Fibroblast of the conjunctiva (primary cell): ENCODE results near the gene GJB3.
"Not testable (repeated sequence)": the region's sequence is repeated elsewhere in the genome, so short reads cannot be mapped to it uniquely, and the experiment has no call there.

Experiments
- DNase-seq: peaks from one replicate; pipeline ENCODE4 v3.0.0-alpha.2; 2010; ENCODE audit warnings: low read depth

GJB3 gene

DNA sequence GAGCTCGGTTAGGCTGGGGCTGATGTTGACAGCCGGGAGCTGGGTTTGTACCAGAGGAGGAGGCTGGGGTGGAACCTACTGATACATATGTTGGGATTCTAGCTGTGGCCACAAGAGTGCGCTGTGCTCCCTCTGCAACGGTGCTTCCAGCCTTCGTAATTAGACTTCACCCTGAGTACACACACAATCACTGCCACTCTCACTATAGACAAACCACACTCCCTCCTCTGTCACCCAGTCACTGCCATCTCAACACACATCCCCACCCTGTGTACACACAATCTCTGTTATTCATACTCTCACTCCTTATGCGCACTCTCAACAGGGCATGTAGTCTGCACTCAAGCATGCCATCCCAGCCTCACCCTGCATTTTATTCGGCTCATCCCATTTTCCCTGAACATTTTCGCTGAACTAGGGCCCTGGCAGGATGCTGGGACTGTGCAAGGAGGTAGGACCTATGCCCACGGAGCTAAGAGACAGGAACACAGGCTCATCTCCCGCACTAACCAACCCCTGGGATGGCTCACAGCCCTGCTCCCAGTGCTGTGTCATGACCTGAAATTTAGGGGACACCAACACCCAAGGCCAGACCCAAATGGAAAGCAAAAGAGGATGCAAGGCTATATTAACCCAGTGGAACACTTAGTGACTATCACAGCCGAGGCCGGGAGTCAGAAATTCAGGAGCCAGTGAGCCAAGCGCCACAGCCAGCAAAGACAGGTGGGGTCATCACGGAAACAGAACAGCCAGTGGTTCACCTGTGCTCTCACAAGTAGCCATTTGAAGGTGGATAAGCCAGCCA, 5.7 kb downstream of the GJB3 start:
- DNase-seq, result peak; percentile 56

- no peak for DNase-seq
These were observed 6.7 kb downstream of the GJB3 start for GRCh38 chr1:34787461-34788420.

- DNase-seq, result no peak
These were observed 10.0 kb downstream of the GJB3 start for GRCh38 chr1:34790985-34791384.

- DNase-seq, result no peak
These were observed 11.4 kb downstream of the GJB3 start for GRCh38 chr1:34792424-34792823.

DNA sequence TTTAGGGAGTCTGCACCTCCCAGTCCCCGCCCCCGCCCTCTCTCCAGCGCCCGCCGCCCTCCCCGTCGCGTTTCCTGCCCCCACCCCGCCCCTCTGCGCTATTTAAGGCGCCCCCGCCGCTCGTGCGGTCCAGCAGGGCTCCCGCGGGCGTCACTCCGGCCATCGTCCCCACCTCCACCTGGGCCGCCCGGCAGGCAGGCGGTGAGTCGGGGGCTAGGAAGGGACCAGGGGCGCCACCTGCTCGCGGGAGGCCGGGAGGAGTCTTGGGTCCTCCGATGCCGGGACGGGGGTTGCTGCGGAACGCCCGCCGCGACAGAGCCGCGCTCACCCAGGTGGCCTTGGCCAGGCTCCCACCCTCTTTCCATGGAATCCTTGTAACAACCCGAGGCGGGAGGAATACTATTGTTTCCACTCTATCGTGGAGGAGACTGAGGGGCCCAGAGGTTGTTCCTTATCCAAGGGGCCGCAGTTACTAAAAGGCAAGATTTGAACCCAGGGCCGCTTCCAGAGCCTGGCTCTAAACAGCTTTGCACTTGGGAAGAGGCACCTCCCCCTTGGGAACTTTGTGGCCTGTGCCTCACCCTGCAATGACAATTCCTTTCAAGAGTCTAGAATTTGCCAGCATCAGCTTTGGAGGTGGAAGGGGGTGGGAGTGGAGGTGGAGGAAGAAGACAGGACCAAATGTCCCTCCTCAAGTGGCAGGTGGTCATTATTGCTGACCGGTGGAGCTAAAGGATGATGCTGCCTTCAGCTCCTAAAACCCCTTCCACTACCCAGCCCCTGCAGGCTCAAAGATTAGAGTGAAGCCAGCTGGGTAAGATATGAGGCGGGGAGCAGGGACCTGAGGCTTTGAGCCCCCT, 12.1 kb downstream of the GJB3 start, which contains the start of gene GJA4:
Gene GJA4, plus strand, starts transcription at position 132 of the 860 bp plus-strand sequence. CDS start 1,215 bp downstream, outside the sequence.
- no peak for DNase-seq

- DNase-seq, result no peak
These were observed 13.2 kb downstream of the GJB3 start for GRCh38 chr1:34794001-34794789.

DNA sequence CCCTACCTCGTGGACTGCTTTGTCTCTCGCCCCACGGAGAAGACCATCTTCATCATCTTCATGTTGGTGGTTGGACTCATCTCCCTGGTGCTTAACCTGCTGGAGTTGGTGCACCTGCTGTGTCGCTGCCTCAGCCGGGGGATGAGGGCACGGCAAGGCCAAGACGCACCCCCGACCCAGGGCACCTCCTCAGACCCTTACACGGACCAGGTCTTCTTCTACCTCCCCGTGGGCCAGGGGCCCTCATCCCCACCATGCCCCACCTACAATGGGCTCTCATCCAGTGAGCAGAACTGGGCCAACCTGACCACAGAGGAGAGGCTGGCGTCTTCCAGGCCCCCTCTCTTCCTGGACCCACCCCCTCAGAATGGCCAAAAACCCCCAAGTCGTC, 13.8 kb downstream of the GJB3 start:
- DNase-seq, result no peak

- DNase-seq, result no peak
These were observed 14.9 kb downstream of the GJB3 start for GRCh38 chr1:34795916-34796315.

DNA sequence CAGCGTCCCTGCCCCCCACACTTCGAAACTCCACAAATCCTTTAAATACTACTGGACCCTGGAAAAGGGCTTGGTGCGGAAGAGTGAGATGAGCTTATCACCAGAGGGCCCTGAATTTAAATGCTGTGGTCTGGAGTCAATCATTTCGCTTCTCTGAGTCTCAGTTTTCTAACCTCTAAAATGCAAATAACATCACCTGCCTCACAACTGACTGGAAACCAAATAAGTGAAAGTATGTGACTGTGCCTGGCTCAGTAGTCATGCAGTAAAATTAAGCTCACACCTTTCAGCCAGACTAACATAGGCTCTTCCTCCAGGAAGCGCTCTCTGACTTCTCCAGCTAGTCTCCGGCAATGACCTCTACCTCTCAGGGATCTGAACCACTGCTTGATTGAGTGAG, 16.0 kb downstream of the GJB3 start:
- DNase-seq, result no peak

DNA sequence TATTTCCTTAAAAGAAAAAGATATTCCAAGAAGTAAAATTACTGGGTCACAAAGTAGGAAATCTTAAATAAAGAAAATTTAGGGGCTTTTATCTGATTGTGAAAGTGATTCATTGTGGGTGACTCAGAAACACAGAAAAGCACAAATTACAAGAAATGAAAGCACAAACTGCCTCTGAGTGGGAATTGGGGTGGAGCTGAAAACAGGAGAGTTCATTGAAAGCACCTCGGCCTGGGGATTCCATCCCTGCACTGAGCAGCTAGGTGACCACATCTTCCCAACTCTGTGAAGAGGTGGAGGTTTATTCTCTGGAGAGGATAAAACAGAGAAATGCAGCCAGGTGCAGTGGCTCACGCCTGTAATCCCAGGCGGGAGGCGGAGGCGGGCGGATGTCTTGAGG, 19.2 kb downstream of the GJB3 start:
- DNase-seq, result no peak

DNA sequence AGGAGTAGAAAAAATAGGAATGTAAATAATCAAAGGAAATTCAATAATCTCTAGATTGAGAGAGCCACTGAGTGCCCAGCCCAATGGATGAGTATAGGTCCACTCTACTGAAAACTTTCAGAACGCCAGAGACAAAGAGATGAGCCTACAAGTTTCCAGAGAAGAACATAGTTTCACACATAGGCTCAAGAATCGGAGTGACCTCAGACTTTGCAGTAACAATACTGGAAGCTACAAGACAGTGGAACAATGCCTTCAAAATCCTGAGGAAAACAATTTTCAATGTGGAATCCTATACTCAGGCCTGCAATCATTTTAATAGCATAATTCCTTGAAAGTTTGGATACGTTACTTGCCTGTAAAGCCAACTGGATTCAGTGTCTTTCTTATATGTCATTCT, 22.8 kb downstream of the GJB3 start:
- no peak for DNase-seq

- no peak for DNase-seq
These were observed 25.4 kb downstream of the GJB3 start for GRCh38 chr1:34806396-34806795.

DNA sequence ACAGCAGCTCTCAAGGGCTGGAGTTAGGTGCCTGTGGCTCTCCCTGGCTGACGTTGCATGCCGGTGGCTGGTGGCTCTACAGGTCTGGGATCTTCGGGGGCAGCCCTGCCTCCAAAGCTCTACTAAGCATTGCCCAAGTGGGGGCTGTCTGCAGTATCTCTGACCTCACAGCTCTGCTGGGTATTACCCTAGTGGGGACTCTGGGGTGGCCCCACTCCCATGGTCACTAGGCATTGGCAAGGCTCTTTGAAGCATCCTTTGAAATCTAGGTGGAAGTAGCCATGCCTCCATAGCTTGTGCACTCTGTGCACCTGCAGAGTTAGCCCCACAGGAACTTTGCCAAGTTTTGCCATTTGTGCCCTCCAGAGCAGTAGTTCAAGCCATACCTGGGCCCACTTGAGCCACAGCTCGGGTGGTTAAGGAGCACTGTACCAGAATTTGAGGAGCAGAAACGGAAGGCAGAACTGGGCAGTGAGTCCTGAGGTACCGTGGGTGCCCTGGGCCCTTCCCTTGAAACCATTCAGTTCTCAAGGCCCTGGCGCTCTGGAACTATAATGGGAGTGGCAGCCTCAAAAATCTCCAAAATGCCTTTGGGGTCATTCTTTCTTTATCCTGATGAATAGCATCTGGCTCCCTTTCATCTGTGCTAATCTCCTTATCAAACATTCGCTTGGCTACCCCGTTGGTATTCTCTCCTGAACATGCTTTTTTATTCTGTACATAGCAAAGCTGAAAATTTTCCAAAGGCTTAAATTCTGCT, 27.2 kb downstream of the GJB3 start:
- no peak for DNase-seq

DNA sequence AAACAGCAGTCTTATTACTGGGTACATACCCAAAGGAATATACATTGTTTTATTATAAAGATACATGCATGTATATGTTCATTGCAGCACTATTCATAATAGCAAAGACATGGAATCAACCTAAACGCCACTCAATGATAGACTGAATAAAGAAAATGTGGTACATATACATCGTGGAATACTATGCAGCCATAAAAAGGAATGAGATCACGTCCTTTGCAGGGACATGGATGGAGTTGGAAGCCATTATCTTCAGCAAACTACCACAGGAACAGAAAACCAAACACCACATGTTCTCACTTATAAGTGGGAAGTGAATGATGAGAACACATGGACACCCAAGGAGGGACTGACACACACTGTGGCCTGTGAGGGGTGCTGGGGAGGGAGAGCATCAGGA, 29.8 kb downstream of the GJB3 start:
- DNase-seq, result not testable (repeated sequence)

DNA sequence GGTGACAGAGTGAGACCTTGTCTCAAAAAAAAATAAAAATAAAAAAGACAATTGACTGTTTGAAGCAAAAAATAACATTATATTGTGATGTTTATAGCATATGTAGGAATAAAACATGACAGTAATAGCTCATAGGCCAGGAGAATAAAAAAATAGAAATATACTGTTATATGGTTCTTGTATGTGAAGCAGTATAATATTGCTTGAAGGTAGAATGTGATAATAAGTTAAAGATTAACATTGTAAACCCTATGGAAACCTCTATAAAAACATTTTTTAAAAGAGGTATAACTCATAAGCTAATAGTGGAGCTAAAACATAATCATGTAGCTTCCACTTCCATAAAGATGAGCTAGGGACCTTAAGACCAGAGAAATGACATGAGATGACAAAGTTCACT, 35.3 kb downstream of the GJB3 start:
- no peak for DNase-seq

- DNase-seq, result no peak
These were observed 35.8 kb downstream of the GJB3 start for GRCh38 chr1:34816778-34817177.

- not testable (repeated sequence) for DNase-seq
These were observed 37.8 kb downstream of the GJB3 start for GRCh38 chr1:34818862-34819261.

- DNase-seq, result no peak
These were observed 41.2 kb downstream of the GJB3 start for GRCh38 chr1:34822202-34822601.

- no peak for DNase-seq
These were observed 43.9 kb downstream of the GJB3 start for GRCh38 chr1:34824817-34825454.
